T-helper 2 cell (primary cell): Measurements from ENCODE around the gene ANXA3.
A peak's percentile ranks its signal among the peaks of the same experiment; 100 is the strongest.
"Not testable (repeated sequence)": the region's sequence is repeated elsewhere in the genome, so short reads cannot be mapped to it uniquely, and the experiment has no call there.

Experiments used
- DNase-seq, 5 experiments: peaks; one replicate each; pipeline versions ENCODE4 v3.0.0 to v3.0.0-alpha.2; 2012 to 2022

Gene ANXA3

DNA sequence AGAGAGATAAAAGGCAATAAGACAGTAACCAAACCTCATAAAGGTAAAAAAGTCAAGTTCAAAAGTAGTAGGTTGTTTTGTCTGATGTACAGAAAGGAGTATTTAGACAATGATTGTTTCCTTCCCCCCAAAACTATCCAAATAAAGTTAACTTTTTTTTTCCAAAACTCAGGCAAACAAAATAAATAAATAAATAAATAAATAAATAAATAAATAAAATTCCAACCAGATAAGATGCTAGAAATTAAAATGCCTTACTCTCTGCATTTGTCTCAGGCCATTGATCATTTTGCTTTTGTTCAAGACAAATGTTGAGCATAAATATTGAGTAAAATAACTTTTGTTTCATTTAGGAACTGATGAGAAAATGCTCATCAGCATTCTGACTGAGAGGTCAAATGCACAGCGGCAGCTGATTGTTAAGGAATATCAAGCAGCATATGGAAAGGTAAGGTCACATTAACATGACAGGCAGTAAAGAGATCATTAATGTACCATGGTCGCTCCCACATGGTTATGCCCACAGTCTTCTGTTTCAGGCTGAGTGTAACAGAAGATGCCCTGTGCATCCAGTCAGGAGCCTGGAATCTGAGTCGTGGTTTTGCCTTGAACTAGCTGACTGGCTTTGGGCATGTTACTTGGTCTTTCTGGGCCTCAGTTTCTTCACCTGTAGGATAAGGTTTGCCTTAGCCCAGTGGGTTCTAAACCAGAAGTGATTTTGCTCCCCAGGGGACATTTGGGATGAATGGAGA is 27.3 kb downstream of the ANXA3 start:
- DNase-seq: no peak

DNA sequence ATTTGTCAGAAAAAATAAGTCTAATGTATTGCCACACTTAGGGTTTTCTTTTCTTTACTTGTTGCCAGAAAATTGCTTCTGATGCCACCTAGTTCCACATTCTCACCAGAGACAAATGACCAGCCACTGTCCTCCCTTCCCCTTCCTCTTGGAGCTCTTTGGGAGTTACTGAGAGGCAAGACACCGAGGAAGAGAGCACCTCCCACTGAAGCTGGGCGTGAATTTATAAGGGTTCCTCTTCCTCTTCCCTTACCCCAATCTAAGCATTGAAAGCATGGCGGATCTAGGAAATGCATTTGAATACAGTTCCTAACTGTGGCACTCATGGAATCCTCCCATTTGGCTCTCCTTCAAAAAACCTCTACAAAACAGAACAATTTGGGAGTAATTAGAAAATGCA is 30.0 kb downstream of the ANXA3 start:
- DNase-seq: no peak

DNA sequence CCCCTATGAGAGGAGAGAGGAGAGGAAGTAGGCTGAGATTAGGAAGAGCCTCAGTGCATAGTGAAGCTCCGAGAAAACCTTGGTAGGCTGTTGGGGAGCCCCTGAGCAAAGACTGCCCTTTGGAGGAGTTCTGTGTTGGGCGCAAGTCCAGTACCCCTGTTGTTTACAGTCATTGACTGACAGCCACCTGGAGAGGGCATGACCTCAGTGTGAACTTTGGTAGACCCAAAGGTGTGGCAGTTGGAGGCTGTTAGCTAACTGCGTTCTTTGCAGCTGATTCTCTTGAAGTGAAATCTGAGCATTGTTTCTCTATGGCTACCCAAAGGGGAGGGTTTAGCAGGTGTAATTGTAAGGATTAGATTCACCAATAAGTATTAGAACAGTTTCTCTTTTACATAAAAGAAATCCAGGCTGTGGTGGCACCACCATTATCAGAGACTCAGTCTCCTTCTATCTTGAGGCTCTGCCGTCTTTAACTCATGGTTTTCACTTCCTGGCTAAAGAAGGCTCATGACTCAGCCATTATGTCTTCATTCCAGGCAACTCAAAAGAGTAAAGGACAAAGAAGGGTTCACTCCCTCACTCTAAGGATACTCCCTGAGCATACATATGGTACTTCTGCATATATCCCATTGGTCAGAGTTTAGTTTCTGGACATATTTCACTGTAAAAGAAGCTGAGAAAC is 33.4 kb downstream of the ANXA3 start:
- no peak for DNase-seq

DNA sequence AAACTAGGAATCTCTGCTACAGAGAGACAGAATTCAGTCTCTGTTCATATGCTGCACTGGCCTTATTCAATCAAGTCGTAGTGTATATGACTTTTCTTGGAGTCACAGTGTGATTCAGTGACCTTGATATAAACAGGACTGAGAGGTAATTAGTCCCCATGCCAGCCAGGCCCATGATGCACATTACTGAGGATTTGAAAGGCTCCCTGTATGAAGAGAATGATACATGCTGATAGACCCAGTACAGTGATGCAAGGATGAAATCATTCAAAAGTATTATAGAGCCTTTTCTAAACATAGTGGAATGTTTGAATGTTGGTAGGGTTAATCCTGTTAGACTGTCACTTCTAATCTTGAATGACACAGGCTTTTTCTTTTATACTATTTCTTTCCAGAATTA is 34.1 kb downstream of the ANXA3 start:
- no peak for DNase-seq

DNA sequence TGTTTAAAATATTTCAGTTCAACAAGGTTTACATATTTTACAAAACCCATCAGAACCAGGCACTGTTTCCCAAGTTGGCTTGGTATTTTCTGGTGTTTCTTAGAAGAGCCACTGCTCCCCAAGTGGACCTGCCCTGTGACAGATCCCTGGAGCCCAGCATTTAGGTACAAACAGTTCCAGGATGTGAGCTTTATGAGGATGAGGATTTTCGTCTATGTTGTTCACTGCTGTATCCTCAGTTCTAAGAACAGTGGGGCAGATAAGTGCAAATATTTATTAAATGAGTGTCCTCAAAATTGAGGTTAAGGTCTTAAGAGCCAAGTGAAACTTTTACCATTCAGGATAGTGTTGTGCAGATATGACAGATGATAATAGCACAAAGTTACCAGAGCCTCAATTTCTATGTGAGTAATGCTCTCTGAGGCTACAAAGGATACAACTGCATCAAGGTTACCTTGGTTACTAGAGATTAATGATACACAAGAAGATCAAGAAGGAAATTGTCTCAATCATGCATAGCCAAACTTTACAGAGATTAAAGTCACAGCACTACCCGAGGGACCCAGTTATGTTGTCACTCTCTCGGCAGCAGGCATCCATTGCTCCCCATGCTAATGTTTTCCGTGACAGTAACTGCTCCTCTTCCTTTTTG is 37.5 kb downstream of the ANXA3 start:
- DNase-seq: no peak

DNA sequence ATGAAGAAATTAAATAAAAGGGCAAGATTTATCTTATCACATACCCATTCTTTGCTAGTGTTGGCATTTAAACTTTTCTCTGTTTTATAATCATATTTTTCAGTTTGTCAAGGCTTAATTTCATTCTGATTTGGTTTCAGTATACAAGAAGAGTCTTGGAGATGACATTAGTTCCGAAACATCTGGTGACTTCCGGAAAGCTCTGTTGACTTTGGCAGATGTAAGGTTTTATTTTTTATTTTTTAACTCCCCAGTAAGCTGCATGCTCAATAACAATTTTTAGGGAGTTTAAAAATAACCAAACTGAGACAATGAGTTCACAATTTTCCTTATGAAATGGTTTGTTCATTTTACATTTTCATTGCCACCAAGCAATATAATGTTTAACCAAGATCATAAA is 39.8 kb downstream of the ANXA3 start:
- no peak for DNase-seq

DNA sequence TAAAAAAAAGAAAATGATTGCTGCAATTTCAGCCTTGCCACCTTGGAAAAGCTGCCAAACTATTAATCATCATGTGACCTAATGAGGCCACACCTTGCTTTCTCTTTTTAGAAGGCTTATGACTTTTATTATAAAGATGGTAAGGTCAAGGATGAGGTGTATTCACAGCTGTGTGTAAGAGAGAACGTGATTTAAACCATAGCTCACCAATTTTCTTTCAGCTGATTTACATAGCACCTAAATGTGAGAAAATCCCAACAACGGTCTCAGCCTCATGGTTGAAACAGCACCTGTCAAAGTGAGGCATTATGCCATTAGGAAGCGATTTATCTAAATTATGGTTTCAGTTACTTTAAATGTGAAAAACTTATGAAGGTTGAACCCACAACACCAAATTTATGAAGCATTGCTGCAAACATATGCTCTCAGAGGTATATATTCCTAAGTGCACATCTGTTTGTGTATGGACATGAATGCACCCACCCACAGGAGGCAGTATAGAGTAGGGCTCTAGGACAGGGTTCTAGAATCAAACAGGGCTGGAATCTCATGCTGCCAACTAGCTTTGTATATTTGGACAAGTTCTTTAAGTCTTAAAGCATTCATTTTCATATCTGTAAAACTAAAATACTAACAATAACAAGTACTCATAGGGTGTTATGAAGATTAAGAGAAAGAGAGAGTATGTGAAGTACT is 40.7 kb downstream of the ANXA3 start:
- peak in 1 of 5 experiments; percentile 22 for DNase-seq

DNA sequence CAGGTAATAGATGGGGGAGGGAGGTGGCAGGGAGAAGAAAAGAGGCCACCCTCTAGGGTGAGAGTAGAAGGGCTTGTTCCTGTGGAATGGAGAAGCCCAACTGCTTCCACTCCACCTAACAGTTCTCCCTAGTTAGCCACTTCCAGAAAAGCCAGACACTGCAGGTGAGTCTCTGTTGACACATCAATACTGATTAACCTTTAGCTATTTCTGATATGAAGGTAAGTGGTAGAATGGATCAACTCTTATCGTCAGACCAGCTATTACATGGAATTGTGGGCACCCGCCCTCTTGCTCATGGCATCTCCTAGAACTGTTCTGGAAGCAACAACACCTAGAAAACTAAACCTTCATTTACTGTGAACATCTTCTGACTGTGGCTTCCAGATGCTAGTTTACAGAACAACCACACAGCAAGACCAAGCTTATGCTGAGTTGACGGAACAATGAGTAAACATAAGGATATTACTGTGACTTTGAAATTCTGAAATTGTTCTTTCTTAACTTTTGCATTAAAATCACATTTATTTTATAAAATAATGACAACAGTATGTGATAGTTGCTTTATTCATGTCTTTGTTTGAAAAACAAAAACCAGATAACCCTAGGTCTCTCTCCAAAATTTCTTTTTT is 44.7 kb downstream of the ANXA3 start:
- no peak for DNase-seq

DNA sequence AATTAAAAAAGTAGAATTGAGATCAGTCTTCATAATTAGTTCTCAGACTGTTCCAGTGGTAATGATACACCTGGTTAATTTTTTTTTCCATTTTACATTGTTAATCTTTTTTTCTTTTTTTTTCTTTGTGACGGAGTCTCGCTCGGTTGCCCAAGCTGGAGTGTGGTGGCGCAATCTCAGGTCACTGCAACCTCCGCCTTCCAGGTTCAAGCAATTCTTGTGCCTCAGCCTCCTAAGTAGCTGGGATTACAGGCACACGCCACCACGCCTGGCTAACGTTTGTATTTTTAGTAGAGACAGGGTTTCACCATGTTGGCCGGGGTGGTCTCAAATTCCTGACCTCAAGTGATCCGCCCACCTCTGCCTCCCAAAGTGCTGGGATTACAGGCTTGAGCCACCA is 46.9 kb downstream of the ANXA3 start:
- not testable (repeated sequence) for DNase-seq

DNA sequence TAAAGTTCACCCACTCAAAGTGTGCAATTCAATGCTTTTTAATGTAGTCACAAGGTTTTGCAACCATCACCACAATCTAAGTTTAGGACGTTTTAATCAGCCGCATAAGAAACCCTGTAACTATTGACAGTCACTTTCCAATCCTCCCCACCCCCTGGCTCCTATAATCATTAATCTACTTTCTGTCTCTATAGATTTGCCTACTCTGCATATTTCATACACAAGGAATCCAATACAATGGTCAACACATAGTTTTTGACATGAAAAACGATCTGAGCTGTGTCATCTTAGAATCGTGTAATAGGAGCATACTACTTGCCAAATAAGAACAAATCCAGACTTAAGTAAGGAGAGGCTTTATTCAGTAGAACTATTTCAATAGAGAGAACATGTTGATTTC is 47.6 kb downstream of the ANXA3 start:
- DNase-seq: no peak

DNA sequence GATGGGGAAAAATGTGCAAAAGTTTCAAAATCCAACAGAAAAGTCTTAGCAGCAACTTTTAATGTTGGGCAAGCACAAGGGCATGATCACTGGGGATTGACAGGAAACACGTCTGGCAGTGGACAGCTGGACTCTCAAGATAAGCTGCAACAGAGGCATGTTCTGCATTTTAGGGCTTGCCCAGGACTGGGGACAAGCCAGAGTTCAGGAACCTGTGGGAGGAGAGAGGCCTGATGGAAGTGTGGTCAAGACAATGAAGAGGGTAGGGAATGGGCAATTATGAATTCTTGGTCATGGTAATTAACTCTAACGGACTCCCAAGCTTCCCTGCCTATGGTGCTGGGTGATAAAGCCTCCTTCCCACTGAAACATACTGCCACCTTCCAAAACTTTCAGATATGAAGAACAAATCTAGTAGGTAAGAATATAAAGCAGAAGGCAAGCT is 48.4 kb downstream of the ANXA3 start:
- no peak for DNase-seq

DNA sequence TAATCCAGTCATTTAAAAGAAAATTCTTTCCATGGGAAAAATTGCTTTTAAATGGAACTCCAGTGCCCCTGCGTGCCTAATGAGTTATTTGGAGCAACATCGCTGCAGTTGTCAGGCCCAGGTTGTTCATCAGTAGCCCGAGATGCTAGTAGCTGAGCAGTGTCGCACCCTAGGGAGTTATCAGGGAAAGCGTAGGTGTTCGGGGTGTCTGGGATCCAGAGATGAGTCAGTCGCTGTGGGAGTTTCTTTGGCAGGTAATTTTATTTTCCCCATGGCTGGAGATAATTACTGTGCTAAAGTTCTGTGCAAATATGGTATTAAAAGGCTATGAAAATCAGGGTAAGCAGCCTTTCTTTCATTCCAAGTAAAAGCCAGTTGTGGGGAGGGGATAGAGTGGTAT is 49.4 kb downstream of the ANXA3 start:
- DNase-seq: no peak

DNA sequence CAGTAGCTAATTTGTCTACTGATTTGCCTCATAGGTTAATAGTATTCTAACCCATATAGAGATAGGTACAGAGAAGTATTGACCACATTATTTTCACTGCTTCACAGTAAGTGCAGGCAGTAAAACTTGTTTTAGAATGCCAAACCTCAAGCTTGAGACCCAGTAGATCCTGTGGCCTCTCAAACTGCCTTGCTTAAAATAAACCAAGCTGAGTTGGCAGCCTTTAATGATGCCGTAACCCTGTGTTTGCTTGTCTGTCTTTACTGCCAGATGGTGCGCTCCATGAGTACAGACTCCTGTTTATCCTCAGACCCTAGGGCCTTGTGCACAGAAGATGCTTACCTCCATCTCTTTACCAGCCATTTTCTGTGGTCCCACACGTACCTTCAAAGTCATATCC is 50.8 kb downstream of the ANXA3 start:
- DNase-seq: no peak

DNA sequence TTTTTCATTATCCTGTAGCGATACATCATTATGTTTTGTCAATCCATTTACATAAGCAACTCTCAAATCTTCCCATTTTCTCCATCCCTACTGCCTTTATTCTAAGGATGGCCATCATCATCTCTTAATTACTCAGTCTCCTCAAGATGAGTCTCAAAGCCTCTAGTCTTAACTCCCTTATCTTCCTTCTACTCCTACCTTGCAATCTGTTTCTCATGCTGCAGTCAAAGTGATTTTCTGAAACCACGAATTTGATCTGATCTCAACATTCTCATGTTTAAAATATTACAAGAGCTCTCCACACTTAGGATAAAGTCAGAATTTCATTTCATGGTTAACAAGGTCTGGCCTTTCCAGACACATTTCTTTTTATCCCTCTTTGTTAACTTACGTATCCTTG is 51.8 kb downstream of the ANXA3 start:
- DNase-seq: no peak

DNA sequence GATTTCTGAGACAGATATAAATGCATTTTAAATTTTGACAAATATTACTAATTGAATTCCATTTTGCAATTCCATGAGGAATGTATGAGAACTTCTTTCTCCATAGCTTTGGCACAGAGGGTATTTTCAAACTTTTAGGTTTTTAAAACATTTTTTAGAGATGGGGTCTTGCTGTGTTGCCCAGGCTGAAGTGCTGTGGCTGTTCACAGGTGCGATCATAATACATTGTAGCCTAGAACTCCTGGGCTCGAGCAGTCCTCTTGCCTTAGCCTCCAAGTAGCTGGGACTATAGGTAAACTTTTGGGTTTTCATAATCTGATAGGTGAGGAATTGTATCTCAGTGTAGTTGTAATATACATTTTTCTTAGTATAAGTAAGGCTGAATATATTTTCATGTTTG is 53.4 kb downstream of the ANXA3 start:
- DNase-seq: no peak

DNA sequence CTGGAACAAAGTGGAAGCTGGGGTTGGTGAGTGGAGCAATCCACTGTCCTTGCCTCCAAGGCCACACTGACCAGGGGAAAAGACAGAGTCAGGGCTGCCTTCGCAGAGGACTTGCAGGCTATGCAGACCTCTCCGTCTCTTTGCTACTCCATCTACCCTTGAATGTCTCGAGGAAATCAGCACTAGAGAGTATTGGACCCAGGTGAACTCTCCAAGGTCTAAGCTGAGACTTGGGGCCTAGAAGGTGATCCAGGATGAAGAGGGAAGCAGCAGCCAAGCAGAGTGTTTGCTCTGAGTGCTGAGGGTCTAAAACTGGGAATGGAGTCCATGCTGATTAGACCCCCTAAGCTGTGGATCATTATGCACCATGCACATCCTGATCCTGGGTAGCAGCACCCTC is 54.5 kb downstream of the ANXA3 start:
- no peak for DNase-seq

DNA sequence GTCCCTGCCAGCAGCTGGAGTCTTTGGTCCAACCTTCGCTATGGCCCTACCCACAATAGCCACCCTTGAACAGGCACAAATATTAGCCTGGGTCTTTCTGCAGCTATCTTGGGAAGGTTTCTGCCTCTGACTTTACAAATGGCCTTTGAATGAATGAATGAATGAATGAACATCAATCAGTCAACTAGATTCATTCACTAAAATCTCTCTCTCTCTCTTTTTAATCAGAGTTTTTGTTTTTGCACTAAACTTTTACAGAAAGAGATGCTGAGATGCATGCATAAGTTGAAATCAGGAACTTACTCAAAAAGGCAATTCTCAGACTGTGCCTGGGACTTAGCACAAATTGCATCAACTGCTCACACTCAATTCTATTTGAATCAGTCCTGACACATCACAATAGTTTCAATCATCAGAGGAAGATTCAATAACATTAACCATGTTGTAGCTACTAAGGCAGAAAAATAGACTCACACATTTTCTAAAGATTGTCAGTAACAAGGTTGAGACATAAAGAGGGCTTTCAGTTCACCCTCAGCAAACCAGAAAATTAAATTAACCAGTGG is 55.0 kb downstream of the ANXA3 start:
- DNase-seq: peak in 1 of 5 experiments; percentile 12

DNA sequence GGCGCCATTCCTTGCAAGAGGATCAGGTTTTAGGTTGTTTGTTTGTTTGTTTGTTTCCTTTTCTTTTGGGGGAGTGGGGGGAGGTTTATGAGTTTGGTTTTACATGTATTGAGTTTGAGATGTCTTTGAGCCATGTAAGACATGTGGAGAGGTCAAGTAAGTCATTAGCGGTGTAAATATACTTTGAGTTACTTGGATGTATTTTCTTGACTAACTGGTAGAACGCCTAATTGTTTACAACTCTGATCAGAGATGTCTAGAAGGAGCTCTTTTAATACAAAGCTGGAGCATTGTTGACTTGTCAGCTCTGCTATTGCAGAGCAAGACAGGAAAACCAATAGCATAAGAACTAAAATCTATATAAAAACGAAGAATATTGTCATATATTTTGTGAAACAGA is 57.1 kb downstream of the ANXA3 start:
- no peak for DNase-seq

DNA sequence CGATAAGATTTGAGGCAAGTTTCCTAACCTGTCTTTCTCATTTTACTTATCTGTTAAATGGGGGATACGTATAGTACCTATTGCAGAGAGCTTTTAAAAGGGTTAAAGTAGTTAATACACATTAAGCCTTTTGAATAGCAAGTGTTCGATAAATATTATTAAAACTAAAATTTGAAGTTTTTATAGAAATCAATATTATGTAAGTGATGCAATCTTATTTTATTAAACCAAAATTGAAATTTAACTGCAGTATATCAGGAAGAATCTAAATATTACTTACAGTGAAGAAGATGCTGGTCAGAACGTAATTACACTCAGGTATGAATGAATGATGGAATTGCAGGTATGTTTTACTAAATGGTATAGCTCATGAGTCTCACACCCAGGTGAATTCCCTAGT is 58.0 kb downstream of the ANXA3 start:
- DNase-seq: no peak

DNA sequence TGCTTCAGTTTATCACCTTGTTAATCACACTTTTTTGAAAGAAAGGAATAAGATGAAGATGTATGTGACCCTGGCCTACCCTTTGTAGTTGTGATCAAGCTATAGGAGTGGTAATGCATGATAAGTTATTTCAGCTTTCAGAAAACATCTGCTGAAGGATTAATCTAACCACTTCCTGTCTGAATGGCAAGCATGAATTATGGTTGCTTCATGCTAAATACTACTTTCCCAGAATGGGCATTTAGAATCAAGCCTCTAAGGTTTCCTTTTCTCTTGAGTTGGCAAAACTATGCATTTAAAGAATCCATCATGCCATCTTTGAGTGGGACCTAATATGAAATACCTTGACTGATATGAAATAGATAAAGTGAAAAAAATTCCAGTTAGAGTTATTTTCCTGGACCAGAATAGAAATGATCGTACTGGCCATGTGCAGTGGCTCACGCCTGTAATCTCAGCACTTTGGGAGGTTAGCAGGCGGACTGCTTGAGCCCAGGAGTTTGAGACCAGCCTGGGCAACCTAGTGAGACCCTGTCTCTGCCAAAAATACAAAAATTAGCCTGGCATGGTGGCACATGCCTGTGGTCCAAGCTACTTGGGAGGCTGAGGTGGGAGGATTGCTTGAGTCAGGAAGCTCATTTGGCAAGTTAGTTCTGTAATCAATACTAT is 59.1 kb downstream of the ANXA3 start:
- peak in 1 of 5 experiments; percentile 64 for DNase-seq

DNA sequence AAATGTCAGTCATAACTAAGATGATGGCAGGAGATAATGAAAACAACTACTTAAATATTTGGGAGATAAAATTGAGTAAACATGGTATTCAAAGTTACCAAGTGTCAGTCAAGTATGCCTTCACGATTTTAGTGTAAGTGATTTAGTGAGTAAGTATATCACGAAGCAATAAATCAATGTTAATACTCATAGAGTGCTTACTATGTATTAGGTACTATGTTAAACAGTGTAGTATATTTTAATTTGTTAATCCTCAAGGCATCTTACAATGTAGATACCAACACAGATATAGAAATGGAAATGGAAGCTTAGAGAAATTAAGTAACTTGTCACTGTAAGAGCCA is 59.6 kb downstream of the ANXA3 start:
- no peak for DNase-seq
